GM21737 (cell line): Measurements from ENCODE around the gene COL4A2.

Experiments
- ATAC-seq: cut with Tn5 transposase; IDR thresholded peaks from one replicate; pipeline ENCODE4 v1.9.1; 2021; ENCODE audit warnings: mild to moderate bottlenecking, moderate library complexity; ENCODE audit not compliant: unreplicated experiment

The COL4A2 gene

GRCh38 chr13:110351636-110352420 is 44.7 kb downstream of the COL4A2 start:
- ATAC-seq: no peak

- ATAC-seq: no peak
Measured at GRCh38 chr13:110352735-110353134, 45.7 kb downstream of the COL4A2 start.

DNA sequence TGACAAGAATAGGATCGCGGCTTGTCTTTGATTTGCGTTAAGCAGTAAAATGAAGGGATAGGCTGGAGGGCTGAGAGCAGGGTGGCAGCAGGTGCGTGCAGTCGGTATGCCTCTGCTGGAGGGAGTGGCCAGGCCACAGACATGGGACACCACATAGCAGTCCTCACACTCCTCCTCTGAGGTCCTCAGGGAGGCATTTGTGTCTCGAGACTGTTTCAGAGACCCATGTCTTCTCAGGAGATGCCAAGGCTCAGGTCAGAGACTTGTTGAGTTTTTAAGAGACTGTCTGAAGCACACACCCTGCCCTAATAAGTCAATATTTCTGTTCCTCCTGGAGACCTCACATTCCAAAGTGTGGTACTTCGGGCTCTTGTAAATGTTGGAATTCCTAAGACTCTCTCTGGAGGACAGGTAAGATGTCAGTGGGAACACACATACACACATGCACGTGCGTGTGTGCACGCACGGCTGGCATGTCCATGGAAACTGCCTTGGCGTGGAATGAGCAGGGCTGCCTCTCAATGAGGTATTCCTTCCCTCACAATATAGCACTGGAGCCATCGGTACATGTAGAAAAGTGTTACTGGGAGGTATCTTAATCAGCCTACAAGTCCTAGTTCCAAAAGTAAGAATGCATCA is 46.4 kb downstream of the COL4A2 start:
- ATAC-seq: no peak

DNA sequence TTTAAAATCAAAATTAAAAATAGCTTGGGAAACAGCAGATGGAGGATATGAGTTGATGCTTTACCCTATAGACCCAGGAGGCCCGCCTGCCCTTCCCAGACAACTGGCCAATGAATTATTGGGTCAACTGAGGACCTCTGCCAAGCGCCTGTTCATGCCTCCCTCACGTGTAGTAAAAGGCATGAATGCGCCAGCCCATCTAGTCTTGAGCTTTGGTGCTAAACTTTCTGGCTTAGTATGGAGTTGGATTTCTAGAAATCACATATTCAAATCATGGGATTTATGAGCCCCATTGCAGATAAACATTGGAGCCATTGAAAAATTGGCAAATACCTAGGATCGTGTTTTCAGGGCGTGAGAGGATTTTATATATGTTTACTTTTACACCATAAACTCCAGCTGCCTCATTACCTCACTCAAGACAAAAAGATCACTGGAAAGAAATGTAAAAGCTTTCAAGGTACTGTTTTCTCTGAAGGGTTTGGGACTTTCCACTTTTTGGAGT is 47.1 kb downstream of the COL4A2 start:
- no peak for ATAC-seq

- ATAC-seq: no peak
Measured at GRCh38 chr13:110354715-110355473, 47.8 kb downstream of the COL4A2 start.

GRCh38 chr13:110356362-110356761 is 49.3 kb downstream of the COL4A2 start:
- no peak for ATAC-seq

- ATAC-seq: no peak
Measured at GRCh38 chr13:110358381-110358780, 51.3 kb downstream of the COL4A2 start.

DNA sequence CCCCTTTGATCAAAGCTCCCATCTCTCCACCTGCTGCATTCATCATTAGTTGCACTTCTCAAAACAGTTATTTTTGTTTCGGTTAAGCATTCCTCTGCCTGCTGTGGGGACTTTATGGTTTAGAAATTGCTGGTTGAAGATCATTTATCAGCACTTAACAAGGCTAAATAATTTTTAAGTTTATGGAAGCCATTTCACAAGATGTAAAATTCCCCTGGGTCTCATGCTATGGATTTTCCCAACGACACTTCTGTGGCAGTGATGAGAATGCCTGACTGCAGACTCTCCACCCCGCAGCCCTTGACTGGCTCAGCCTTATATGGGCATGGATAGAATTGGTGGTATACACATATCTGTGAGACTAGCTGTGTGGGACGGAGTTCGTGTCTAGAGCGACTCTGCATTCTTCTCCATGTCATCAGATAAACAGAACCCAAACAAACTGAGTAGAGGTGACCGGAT is 52.8 kb downstream of the COL4A2 start:
- ATAC-seq: no peak

DNA sequence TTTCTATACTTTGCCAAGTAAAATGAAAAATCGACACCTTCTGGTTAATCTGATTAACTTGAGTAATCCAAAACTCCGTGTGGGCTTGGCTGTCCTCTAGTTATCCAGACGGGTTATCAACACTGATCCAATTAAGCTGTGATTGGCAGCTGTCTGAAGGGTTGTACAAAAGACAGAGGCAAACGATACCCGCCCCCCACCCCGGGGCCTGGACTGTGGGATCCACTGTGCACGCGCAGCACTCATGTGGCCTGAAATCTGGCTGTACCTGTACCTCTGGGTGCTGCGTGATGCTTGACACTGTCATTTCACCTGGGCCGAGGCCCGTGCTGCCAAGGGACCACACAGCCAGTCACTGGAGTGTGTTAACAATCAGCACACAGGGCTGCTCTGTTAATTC is 53.5 kb downstream of the COL4A2 start:
- no peak for ATAC-seq

DNA sequence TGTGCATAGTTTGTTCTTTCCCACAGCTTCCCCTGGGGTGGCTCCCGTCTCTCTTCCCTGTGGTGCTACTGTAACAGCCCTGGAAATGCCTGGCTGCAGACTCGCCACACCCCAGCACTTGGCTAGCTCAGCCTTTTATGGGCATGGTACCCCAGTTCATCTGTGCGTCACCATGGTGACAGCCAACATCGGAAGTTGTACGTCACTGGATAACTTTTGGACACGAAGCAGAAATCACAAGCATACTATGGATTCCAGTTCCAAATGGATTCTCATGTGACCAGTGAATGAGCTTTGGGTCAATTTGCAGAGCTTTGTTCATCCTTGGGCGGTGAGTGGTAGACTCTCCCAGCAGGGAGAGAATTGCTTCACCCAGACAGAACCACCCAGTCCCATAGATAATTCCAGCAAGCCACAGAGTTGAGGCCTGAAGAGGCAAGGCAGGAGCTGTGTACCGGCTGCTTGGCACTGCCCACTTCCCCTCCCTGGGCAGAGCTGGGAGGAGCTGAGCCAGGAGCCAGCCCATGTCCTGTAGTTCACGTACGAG is 54.4 kb downstream of the COL4A2 start:
- ATAC-seq: no peak

- no peak for ATAC-seq
Measured at GRCh38 chr13:110363010-110363409, 55.9 kb downstream of the COL4A2 start.

DNA sequence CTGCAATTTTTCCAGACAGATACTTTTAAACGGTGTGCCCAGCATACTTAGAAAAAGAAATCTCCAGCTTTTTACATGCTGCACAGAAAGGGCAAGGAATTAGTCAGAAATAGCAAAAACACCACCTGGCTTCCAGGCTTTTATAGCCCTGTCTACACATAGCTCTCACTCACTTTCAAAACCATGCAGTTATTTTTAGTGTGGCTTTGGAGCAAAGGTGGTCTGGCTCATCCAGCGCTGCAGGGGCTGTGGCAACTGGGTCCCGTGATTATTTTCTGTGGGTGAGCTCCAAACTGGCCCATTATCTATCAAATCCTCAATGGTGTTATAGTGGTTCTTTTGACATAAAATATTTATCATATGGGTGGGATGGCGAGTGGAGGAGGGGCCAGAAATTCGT is 57.0 kb downstream of the COL4A2 start:
- no peak for ATAC-seq

GRCh38 chr13:110365876-110366275 is 58.8 kb downstream of the COL4A2 start:
- ATAC-seq: no peak

DNA sequence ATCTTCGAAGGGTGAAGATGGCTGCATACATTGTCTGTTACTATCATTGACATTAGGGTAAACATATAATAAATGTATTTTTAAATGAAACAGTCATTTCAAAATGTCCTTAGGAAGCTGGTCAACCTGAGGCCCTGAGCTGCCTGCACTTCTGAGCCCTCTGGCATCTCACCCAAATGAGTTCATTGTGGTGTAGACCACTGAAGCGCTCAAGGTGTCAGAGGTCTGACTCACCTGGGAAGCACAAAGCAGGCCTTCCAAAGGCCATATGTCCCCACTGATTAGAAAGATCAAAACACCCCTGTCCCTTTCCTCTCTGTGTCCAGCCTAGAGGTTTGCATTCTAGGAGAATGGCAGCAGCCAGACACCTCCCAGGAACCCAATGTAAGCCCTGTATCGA is 59.6 kb downstream of the COL4A2 start:
- no peak for ATAC-seq

DNA sequence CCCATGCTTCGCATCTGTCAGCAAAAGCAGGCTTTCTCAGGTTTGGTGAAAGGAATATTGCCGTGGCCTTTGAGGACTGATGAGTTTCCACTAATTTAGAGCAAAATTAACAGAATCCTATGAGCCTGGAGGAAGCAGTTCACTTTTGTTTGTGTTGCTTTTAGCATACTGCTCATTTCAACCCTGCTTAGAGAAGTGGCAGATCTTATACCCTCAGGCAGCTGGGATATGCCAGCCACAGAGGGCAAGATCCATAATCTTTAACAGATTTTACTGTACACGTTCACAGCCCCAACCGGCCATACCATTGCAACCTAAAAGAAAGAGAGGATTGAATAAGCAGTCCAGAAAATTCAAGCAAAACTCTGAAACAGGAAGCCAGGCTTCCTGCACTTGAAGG is 60.5 kb downstream of the COL4A2 start:
- no peak for ATAC-seq

- no peak for ATAC-seq
Measured at GRCh38 chr13:110368408-110368807, 61.3 kb downstream of the COL4A2 start.

DNA sequence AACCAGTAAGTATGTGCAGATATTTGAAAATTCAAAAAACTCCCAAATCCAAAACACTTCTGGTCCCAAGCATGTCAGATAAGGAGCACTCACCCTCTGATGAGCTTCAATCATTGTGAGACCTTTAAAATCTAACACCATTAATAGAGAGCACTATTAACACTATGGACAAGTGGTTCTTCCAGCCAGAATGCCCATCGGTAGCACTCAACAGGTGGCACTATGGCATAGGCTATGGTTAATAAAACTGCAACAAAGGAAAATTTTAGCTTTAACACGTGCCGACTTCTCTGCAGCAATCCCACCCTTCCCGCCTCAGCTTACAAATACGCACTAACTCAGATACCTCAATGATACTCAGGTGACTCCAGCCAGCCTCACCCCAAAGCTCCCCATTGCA is 62.3 kb downstream of the COL4A2 start:
- no peak for ATAC-seq

DNA sequence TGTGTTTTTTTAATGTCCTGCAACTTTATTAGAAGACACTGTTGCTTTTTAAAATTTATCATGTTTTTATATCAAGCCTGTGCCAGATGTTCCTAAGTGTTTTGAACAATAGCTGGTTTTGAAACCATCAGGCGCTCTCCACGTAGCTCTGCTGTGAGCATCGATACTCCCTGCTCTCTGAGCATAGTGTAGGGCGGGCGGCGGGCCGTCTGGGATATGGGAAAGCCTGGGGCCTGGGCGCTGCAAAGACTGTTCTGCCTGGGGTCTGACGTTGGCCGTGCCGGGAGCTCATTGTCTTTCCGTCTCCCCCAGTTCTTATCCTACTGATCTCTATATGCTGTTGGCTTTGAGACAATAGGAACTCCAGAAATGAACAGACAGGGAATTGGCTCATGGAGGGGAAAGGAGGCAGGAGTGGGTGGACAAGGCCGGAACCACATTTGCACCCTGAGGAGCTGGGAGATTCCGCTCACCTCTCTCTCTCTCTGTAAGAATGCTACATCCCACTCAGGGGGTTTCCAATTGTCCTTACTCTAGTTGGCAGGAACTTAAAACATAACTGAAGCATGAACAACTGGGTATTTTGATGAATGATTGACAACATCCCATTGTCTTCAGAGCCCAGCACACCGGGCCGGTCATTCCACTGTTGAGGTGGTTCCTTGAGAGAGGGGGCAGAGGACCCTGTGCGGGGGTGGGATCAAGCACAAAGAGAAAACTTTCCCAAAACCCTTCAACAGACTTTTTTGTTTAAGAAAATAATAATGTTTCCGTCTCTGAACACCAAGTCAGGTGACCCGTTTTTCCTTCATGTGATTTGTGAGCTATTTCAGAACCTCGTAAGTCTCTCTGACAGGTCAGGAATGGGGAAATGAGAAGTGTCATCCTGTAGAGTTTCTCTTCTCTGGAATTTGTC is 64.7 kb downstream of the COL4A2 start:
- peak; percentile 67 for ATAC-seq

DNA sequence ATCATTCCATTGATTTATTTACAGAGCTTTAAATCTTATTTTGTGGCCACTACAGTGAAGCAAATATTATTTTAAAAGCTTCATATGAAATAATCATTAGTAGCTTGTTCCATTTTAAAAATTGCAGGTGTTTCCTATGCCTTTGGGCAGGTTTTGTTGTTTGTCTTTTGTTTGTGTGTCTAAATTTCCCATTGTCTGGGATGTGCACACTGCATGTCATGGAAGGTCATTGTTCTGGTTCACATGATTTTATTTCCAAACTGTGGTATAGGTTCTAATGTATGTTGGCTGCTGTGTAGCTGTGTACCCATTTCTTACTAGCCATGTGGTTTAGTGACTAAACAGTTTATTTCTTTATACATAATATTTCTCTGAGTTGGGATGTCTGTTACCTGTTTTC is 65.6 kb downstream of the COL4A2 start:
- no peak for ATAC-seq

DNA sequence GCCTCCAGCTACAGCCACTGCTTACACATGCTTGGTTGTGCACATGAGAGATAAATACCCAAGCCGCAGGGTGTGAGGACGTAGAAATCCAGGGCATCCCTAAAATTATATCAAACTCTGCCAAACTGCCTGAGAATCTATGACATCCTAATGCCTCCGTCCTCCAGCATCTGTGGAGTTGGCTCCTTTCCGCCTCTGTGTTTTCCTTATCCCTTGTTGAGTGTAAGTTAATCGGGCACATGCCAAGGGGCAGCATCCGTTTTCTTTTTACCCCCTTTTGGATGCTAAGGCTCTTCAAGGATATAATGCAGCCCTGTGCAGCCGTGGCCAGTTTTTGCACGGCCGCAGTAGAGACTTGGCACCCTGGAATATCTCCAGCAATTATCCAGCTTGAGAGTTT is 66.5 kb downstream of the COL4A2 start:
- ATAC-seq: no peak
